Transverse colon (tissue), 4 donors: ENCODE data around the gene MSX2.

Experiments used
- EP300 ChIP-seq: sonication (generic); formaldehyde crosslinking; IDR thresholded peaks from one replicate; pipeline ENCODE4 v1.6.1; 2017; ENCODE audit warnings: antibody characterized with exemption, low read depth
- POLR2A ChIP-seq: fragments of 450-650 bp; IDR thresholded peaks from one replicate; pipeline ENCODE4 v1.6.1; 2016; ENCODE audit warnings: antibody characterized with exemption, mild to moderate bottlenecking, moderate library complexity
- POLR2AphosphoS5 ChIP-seq, 3 donors: sonication (generic); formaldehyde crosslinking; IDR thresholded peaks; one replicate each; pipeline ENCODE4 v1.6.1; 2016; ENCODE audit warnings: antibody characterized with exemption in 3 of 3
- TF ChIP-seq, protein P1 (sequence below), 5 experiments: fragments of 200-600 bp in 3 of 5; fragments of 450-650 bp in 2 of 5; sonication (generic) in 3 of 5; IDR thresholded peaks; 1 replicate in 2 of 5; 2 replicates in 3 of 5; pipeline ENCODE4 v1.5.1; 2016 to 2017; ENCODE audit warnings: antibody characterized with exemption in 5 of 5, inconsistent platforms in 3 of 5, mild to moderate bottlenecking in 2 of 5, moderate library complexity in 1 of 5

DNA sequence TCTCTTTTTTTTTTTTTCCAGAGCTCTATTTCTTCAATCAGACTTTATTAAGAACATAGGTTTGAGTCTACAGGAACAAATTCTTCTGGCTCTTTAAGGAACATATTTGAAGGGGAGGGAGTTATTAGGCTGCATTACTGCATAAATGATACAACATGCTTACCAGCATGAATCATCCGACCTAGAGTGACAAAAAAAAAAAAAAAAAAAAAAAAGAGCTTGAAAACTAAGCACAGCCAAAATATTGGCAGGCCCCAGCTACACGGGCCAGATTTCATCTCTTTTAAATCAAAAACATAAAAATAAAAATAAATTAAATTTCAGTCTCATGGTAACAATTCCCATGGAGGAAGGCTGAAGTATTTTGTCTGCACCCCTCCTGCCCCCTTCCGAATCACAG, 26.3 kb downstream of the MSX2 start:
- TF ChIP-seq, protein P1, sequence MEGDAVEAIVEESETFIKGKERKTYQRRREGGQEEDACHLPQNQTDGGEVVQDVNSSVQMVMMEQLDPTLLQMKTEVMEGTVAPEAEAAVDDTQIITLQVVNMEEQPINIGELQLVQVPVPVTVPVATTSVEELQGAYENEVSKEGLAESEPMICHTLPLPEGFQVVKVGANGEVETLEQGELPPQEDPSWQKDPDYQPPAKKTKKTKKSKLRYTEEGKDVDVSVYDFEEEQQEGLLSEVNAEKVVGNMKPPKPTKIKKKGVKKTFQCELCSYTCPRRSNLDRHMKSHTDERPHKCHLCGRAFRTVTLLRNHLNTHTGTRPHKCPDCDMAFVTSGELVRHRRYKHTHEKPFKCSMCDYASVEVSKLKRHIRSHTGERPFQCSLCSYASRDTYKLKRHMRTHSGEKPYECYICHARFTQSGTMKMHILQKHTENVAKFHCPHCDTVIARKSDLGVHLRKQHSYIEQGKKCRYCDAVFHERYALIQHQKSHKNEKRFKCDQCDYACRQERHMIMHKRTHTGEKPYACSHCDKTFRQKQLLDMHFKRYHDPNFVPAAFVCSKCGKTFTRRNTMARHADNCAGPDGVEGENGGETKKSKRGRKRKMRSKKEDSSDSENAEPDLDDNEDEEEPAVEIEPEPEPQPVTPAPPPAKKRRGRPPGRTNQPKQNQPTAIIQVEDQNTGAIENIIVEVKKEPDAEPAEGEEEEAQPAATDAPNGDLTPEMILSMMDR (IDR thresholded peaks at IDR 0.05), result no peak
- TF ChIP-seq POLR2A (no peak), EP300 (no peak), POLR2AphosphoS5 (IDR thresholded peaks at IDR 0.05) (no peak)
